HEK293 (cell line): ENCODE measurements around the gene ZBTB14.

Experiments
- CTCF ChIA-PET: fragments of 350-600 bp; formaldehyde crosslinking; extraction: SDS; loops from one replicate; lab custom pipeline; 2021; ENCODE audit warnings: antibody characterized with exemption; lab: Yijun Ruan, JAX
- POLR2A ChIA-PET: fragments of 300-600 bp; formaldehyde crosslinking; extraction: SDS; loops from one replicate; lab custom pipeline; 2020; ENCODE audit warnings: antibody characterized with exemption, inconsistent platforms; lab: Yijun Ruan, JAX
- H3K27ac ChIP-seq: fragments of 200-500 bp; sonication (Bioruptor generic); 2 replicates; pipeline ENCODE4 v1.5.1; 2014; ENCODE audit warnings: low read depth, low read length, control low read depth, inconsistent platforms; ENCODE audit errors: extremely low read depth
- H3K36me3 ChIP-seq, 2 experiments: fragments of 200-500 bp in 1 of 2; sonication (Bioruptor generic) in 1 of 2; 1 replicate in 1 of 2; 2 replicates in 1 of 2; pipeline ENCODE4 v1.5.1; 2014 to 2017; ENCODE audit warnings: inconsistent platforms in 2 of 2, low read length in 2 of 2; ENCODE audit not compliant: control insufficient read depth in 2 of 2, insufficient read depth in 1 of 2
- H3K4me1 ChIP-seq: fragments of 200-500 bp; sonication (Bioruptor generic); 2 replicates; pipeline ENCODE4 v1.5.1; 2014; ENCODE audit warnings: mild to moderate bottlenecking, low read length, inconsistent platforms; ENCODE audit not compliant: control insufficient read depth, insufficient read depth
- H3K4me3 ChIP-seq: 2 replicates; pipeline ENCODE4 v1.5.1; 2011; ENCODE audit warnings: low read depth, mild to moderate bottlenecking, control low read depth, low read length, moderate library complexity
- H3K9me3 ChIP-seq: fragments of 200-500 bp; sonication (Bioruptor generic); 2 replicates; pipeline ENCODE4 v1.5.1; 2014; ENCODE audit warnings: low read depth, low read length, inconsistent platforms; ENCODE audit not compliant: control insufficient read depth, insufficient read depth
- SALL2 ChIP-seq: fragments of 450-650 bp; formaldehyde crosslinking; IDR thresholded peaks from 2 replicates; pipeline ENCODE4 v1.5.0; 2017; ENCODE audit warnings: missing biosample characterization, mild to moderate bottlenecking, missing genetic modification characterization, borderline replicate concordance
- ZBTB48 ChIP-seq: fragments of 450-650 bp; formaldehyde crosslinking; IDR thresholded peaks from 2 replicates; pipeline ENCODE4 v1.5.1; 2016; ENCODE audit warnings: missing biosample characterization, missing genetic modification characterization
- ZFP41 ChIP-seq: fragments of 450-650 bp; formaldehyde crosslinking; IDR thresholded peaks from 2 replicates; pipeline ENCODE4 v1.5.1; 2016; ENCODE audit warnings: missing biosample characterization, missing genetic modification characterization, borderline replicate concordance
- ZNF133 ChIP-seq: fragments of 450-650 bp; formaldehyde crosslinking; IDR thresholded peaks from 2 replicates; pipeline ENCODE4 v1.5.1; 2016; ENCODE audit warnings: missing biosample characterization, missing genetic modification characterization
- ZNF148 ChIP-seq: fragments of 450-650 bp; formaldehyde crosslinking; IDR thresholded peaks from 2 replicates; pipeline ENCODE4 v1.5.0; 2017; ENCODE audit warnings: missing biosample characterization, missing genetic modification characterization, borderline replicate concordance
- ZNF239 ChIP-seq: fragments of 450-650 bp; formaldehyde crosslinking; IDR thresholded peaks from 2 replicates; pipeline ENCODE4 v1.5.1; 2016; ENCODE audit warnings: missing biosample characterization, missing genetic modification characterization
- ZNF266 ChIP-seq: fragments of 450-650 bp; formaldehyde crosslinking; IDR thresholded peaks from 2 replicates; pipeline ENCODE4 v1.5.1; 2016; ENCODE audit warnings: missing biosample characterization, missing genetic modification characterization, low read depth
- ZNF350 ChIP-seq: fragments of 450-650 bp; formaldehyde crosslinking; IDR thresholded peaks from 2 replicates; pipeline ENCODE4 v1.5.0; 2017; ENCODE audit warnings: missing biosample characterization, mild to moderate bottlenecking, missing genetic modification characterization
- ZNF366 ChIP-seq: fragments of 450-650 bp; formaldehyde crosslinking; conservative IDR thresholded peaks from 2 replicates; pipeline ENCODE4 v1.5.1; 2016; ENCODE audit warnings: missing biosample characterization, missing genetic modification characterization
- ZNF48 ChIP-seq: fragments of 450-650 bp; formaldehyde crosslinking; IDR thresholded peaks from 2 replicates; pipeline ENCODE4 v1.5.1; 2016; ENCODE audit warnings: missing biosample characterization, missing genetic modification characterization
- ZNF488 ChIP-seq: fragments of 450-650 bp; formaldehyde crosslinking; IDR thresholded peaks from 2 replicates; pipeline ENCODE4 v1.5.1; 2016; ENCODE audit warnings: missing biosample characterization, missing genetic modification characterization
- ZNF518A ChIP-seq: fragments of 450-650 bp; formaldehyde crosslinking; conservative IDR thresholded peaks from 2 replicates; pipeline ENCODE4 v1.5.1; 2016; ENCODE audit warnings: low read depth, missing biosample characterization, missing genetic modification characterization
- ZNF521 ChIP-seq: fragments of 450-650 bp; formaldehyde crosslinking; IDR thresholded peaks from 2 replicates; pipeline ENCODE4 v1.5.1; 2017; ENCODE audit warnings: missing biosample characterization, mild to moderate bottlenecking, missing genetic modification characterization
- ZNF792 ChIP-seq: fragments of 450-650 bp; formaldehyde crosslinking; IDR thresholded peaks from 2 replicates; pipeline ENCODE4 v1.5.1; 2016; ENCODE audit warnings: missing biosample characterization, missing genetic modification characterization
- TF ChIP-seq, protein P1 (sequence below): fragments of 450-650 bp; formaldehyde crosslinking; IDR thresholded peaks from 2 replicates; pipeline ENCODE4 v1.5.1; 2016; ENCODE audit warnings: missing biosample characterization, missing genetic modification characterization
- TF ChIP-seq, protein P2 (sequence below): fragments of 450-650 bp; formaldehyde crosslinking; IDR thresholded peaks from 2 replicates; pipeline ENCODE4 v1.5.1; 2016; ENCODE audit warnings: missing biosample characterization, missing genetic modification characterization

The ZBTB14 gene

GRCh38 chr18:5286525-5286924, 9.0 kb downstream of the ZBTB14 start (continued):
- TF ChIP-seq ZNF518A (tag by site-specific recombination) (no peak), ZNF792 (tag by site-specific recombination) (no peak), ZNF488 (tag by site-specific recombination) (no peak), ZNF521 (tag by site-specific recombination) (no peak), ZNF133 (tag by site-specific recombination) (no peak), ZNF148 (tag by site-specific recombination) (no peak)
- TF ChIP-seq, protein P1, sequence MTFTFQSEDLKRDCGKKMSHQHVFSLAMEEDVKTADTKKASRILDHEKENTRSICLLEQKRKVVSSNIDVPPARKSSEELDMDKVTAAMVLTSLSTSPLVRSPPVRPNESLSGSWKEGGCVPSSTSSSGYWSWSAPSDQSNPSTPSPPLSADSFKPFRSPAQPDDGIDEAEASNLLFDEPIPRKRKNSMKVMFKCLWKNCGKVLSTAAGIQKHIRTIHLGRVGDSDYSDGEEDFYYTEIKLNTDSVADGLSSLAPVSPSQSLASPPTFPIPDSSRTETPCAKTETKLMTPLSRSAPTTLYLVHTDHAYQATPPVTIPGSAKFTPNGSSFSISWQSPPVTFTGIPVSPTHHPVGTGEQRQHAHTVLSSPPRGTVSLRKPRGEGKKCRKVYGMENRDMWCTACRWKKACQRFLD, result no peak

DNA sequence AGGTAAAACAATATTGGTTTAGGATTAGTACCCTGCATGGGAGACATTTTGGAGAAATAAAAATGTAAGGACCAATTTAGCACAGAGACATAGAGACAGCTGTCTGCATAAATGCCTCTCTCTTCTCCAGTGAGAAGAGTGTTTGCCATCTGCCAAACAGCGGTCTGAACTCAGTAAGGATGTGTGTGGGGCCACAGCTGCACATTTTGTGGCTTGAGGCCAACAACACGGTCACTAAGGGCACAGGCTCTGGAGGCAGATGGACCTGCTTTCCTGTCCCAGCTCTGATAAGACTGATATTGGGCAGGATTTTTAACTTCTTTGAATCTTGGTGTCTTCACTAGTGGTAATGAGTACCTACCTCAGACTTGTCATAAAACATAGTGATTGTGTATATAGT, 10.2 kb downstream of the ZBTB14 start:
- TF ChIP-seq ZNF350, result no peak
- TF ChIP-seq ZNF266 (tag by site-specific recombination), result no peak
- TF ChIP-seq, all 188 proteins: peak for 0
- ChIA-PET POLR2A (interaction anchor here (2.0 kb wide), 1 partner anchor 11 kb away, joined by 7 read pairs; no protein-coding TSS in a partner anchor), CTCF (interaction anchor here (0.6 kb wide), 1 partner anchor 847 kb away, joined by 3 read pairs; no protein-coding TSS in a partner anchor)
- Histone ChIP-seq H3K9me3 (no peaks in the 10 kb centered on the region), H3K36me3 (peaks cover 3 to 5% of the 10 kb centered on the region in 2 experiments; a peak in 2 of 3 replicates), H3K4me3 (no peak overlapping the region), H3K27ac (no peak overlapping the region), H3K4me1 (no peaks in the 10 kb centered on the region)

GRCh38 chr18:5284808-5285207, 10.7 kb downstream of the ZBTB14 start:
- ChIA-PET POLR2A (interaction anchor here (2.0 kb wide), 1 partner anchor 12 kb away, joined by 7 read pairs; no protein-coding TSS in a partner anchor), CTCF (no interaction called here)
- H3K4me3 ChIP-seq, result no peak overlapping the region
- no peak overlapping the region for H3K27ac ChIP-seq
- TF ChIP-seq SALL2 (tag by site-specific recombination) (no peak), ZBTB48 (tag by site-specific recombination) (no peak), ZFP41 (tag by site-specific recombination) (no peak), ZNF366 (tag by site-specific recombination) (no peak), ZNF239 (tag by site-specific recombination) (no peak), ZNF48 (tag by site-specific recombination) (no peak)
- TF ChIP-seq, protein P2, sequence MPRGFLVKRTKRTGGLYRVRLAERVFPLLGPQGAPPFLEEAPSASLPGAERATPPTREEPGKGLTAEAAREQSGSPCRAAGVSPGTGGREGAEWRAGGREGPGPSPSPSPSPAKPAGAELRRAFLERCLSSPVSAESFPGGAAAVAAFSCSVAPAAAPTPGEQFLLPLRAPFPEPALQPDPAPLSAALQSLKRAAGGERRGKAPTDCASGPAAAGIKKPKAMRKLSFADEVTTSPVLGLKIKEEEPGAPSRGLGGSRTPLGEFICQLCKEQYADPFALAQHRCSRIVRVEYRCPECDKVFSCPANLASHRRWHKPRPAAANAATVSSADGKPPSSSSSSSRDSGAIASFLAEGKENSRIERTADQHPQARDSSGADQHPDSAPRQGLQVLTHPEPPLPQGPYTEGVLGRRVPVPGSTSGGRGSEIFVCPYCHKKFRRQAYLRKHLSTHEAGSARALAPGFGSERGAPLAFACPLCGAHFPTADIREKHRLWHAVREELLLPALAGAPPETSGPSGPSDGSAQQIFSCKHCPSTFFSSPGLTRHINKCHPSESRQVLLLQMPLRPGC (tag by site-specific recombination), result no peak
- H3K36me3 ChIP-seq, result peaks cover 0 to 3% of the 10 kb centered on the region in 2 experiments; a peak in 1 of 3 replicates
- no peaks in the 10 kb centered on the region for H3K9me3 ChIP-seq
- H3K4me1 ChIP-seq, result no peaks in the 10 kb centered on the region
